ENCODE measurements around the gene CCDC18. TPM values are rescaled to one million over a fixed set of nuclear protein-coding genes. Genes with fewer than 3 reads are reported as not detected.
"Not testable (repeated sequence)": the region's sequence is repeated elsewhere in the genome, so short reads cannot be mapped to it uniquely, and the experiment has no call there.

CCDC18 gene
- total RNA-seq, 6 experiments from 2014 or later: 2.3 to 6.9 (median 3.5) TPM

GRCh38 chr1:93154898-93155297 is 25.6 kb upstream of the CCDC18 start:
- no peak for ATAC-seq
- Histone ChIP-seq H3K27me3 (no peaks in the 10 kb centered on the region), H3K9me3 (no peaks in the 10 kb centered on the region), H3K27ac (no peak overlapping the region), H3K36me3 (peaks cover 4 to 80% (median 17%) of the 10 kb centered on the region in 4 donors), H3K4me1 (no peaks in the 10 kb centered on the region), H3K4me3 (no peak overlapping the region)
- intact Hi-C loops (cut with DNase I): no loop called here
- no peak for DNase-seq
- TF ChIP-seq CTCF (IDR thresholded peaks at IDR 0.05) (no peak), POLR2A (IDR thresholded peaks at IDR 0.05) (no peak)

- no peaks in the 10 kb centered on the region for H3K4me1 ChIP-seq
- intact Hi-C loops (cut with DNase I): no loop called here
- H3K27me3 ChIP-seq: no peaks in the 10 kb centered on the region
- H3K36me3 ChIP-seq: peaks cover 4 to 80% (median 17%) of the 10 kb centered on the region in 4 donors
- 44% methylated on average over 3 of the region's 3 CpGs for WGBS (ENCODE audit: insufficient coverage, low coverage, low lambda C conversion rate, missing lambda C conversion rate)
- no peak overlapping the region for H3K27ac ChIP-seq
- no peak for ATAC-seq
- H3K9me3 ChIP-seq: no peaks in the 10 kb centered on the region
- no peak for DNase-seq
- TF ChIP-seq POLR2A (IDR thresholded peaks at IDR 0.05): no peak
- TF ChIP-seq CTCF (IDR thresholded peaks at IDR 0.05): no peak
- H3K4me3 ChIP-seq: no peak overlapping the region
These were observed 25.2 kb upstream of the CCDC18 start for GRCh38 chr1:93155335-93155734.

- Histone ChIP-seq H3K4me3 (no peak overlapping the region), H3K36me3 (peaks cover 4 to 54% (median 16%) of the 10 kb centered on the region in 4 donors), H3K27me3 (no peaks in the 10 kb centered on the region), H3K27ac (no peak overlapping the region), H3K9me3 (no peaks in the 10 kb centered on the region), H3K4me1 (no peaks in the 10 kb centered on the region)
- TF ChIP-seq POLR2A (IDR thresholded peaks at IDR 0.05) (no peak), CTCF (IDR thresholded peaks at IDR 0.05) (no peak)
- no peak for ATAC-seq
- no peak for DNase-seq
- 68% methylated on average over 2 of the region's 2 CpGs for WGBS (ENCODE audit: insufficient coverage, low coverage, low lambda C conversion rate, missing lambda C conversion rate)
- intact Hi-C loops (cut with DNase I): no loop called here
These were observed 21.2 kb upstream of the CCDC18 start for GRCh38 chr1:93159337-93159736.

- intact Hi-C loops (cut with DNase I); ATAC-seq; DNase-seq; H3K9me3 ChIP-seq; H3K27ac ChIP-seq; H3K4me1 ChIP-seq; H3K4me3 ChIP-seq; H3K27me3 ChIP-seq: not testable (repeated sequence)
- H3K36me3 ChIP-seq: peaks cover 3 to 15% (median 7%) of the 10 kb centered on the region in 4 donors
- WGBS (ENCODE audit: insufficient coverage, low coverage, low lambda C conversion rate, missing lambda C conversion rate): 95% methylated on average over 8 of the region's 8 CpGs
These were observed 17.2 kb upstream of the CCDC18 start for GRCh38 chr1:93163314-93163713.

GRCh38 chr1:93164816-93165215 is 15.7 kb upstream of the CCDC18 start:
- intact Hi-C loops (cut with DNase I): no loop called here
- H3K27me3 ChIP-seq: no peaks in the 10 kb centered on the region
- 79% methylated on average over 2 of the region's 2 CpGs for WGBS (ENCODE audit: insufficient coverage, low coverage, low lambda C conversion rate, missing lambda C conversion rate)

GRCh38 chr1:93165895-93166294 is 14.6 kb upstream of the CCDC18 start:
- H3K27ac ChIP-seq; H3K4me1 ChIP-seq; H3K36me3 ChIP-seq; intact Hi-C loops (cut with DNase I); DNase-seq; H3K27me3 ChIP-seq; H3K4me3 ChIP-seq; ATAC-seq; H3K9me3 ChIP-seq: not testable (repeated sequence)
- 100% methylated on average over 1 of the region's 1 CpG for WGBS (ENCODE audit: insufficient coverage, low coverage, low lambda C conversion rate, missing lambda C conversion rate)

More at GRCh38 chr1:93164816-93165215, 15.7 kb upstream of the CCDC18 start:
- Histone ChIP-seq H3K4me3 (no peak overlapping the region), H3K27ac (no peak overlapping the region), H3K4me1 (peaks cover 0 to 6% (median 0%) of the 10 kb centered on the region in 4 donors), H3K36me3 (peaks cover 0 to under 1% (median 0%) of the 10 kb centered on the region in 4 donors), H3K9me3 (no peaks in the 10 kb centered on the region)
- no peak for DNase-seq
- TF ChIP-seq CTCF (IDR thresholded peaks at IDR 0.05) (no peak), POLR2A (IDR thresholded peaks at IDR 0.05) (no peak)
- ATAC-seq: no peak
